K562 (cell line): ENCODE measurements around the gene ARL17B. TPM values are rescaled to one million over a fixed set of nuclear protein-coding genes. Genes with fewer than 3 reads are reported as not detected.
"Not testable (repeated sequence)": the region's sequence is repeated elsewhere in the genome, so short reads cannot be mapped to it uniquely, and the experiment has no call there.

ENCODE experiments used
- ATAC-seq: fragments of 200-7000 bp; cut with Tn5 transposase; 3 replicates; pipeline ENCODE4 v1.9.1; 2020; ENCODE audit warnings: moderate library complexity
- BruUV-seq: library from RNA; stranded (reverse); fragments of 400-500 nt; replicated peaks from 2 replicates; lab custom pipeline; 2021; lab: Mats Ljungman, UMichigan
- CTCF ChIA-PET: fragments of 300-600 bp; formaldehyde crosslinking; extraction: SDS; loops from one replicate; lab custom pipeline; 2021; ENCODE audit warnings: low intra/inter-chr PET ratio; lab: Yijun Ruan, JAX
- POLR2A ChIA-PET: fragments of 300-600, 350-650 bp; sonication (Branson Sonifier 250); formaldehyde crosslinking; extraction: SDS; loops from one replicate; lab custom pipeline; 2021; ENCODE audit warnings: antibody characterized with exemption, inconsistent platforms; lab: Yijun Ruan, JAX
- DNase-seq, 4 experiments: peaks; one replicate each; pipeline versions ENCODE4 v3.0.0 to v3.0.0-alpha.2; 2011 to 2018; ENCODE audit warnings: low spot score in 3 of 4, mixed read lengths in 3 of 4; ENCODE audit errors: extremely low read depth in 1 of 4
- FAIRE-seq: peaks from 2 replicates; lab custom pipeline; 2011; peaks lifted over from hg19 to GRCh38; lab: Jason Lieb, UNC
- H2AFZ ChIP-seq: 2 replicates; pipeline ENCODE4 v1.6.0; 2011; ENCODE audit warnings: low read depth, low read length, control low read depth, inconsistent platforms
- H3K27ac ChIP-seq: fragments of 200-600 bp; 3 replicates; pipeline ENCODE4 v1.8.0; 2011; ENCODE audit warnings: low read depth, mild to moderate bottlenecking, control low read depth, inconsistent platforms, low read length, moderate library complexity, mixed read lengths; ENCODE audit errors: extremely low read depth
- H3K27me3 ChIP-seq, 2 experiments: fragments of 300-600 bp in 1 of 2; 2 replicates in 1 of 2; 3 replicates in 1 of 2; pipeline versions ENCODE4 v1.6.0 to v1.8.0; 2011; ENCODE audit warnings: inconsistent platforms in 2 of 2, low read length in 2 of 2, mild to moderate bottlenecking in 1 of 2, mixed read lengths in 1 of 2, moderate library complexity in 1 of 2; ENCODE audit not compliant: control insufficient read depth in 2 of 2, insufficient read depth in 2 of 2
- H3K36me3 ChIP-seq: fragments of 300-600 bp; 3 replicates; pipeline ENCODE4 v1.8.0; 2011; ENCODE audit warnings: mild to moderate bottlenecking, low read length, inconsistent platforms; ENCODE audit not compliant: control insufficient read depth, insufficient read depth
- H3K4me1 ChIP-seq, 2 experiments: fragments of 200-600 bp in 1 of 2; replicated peaks in 1 of 2; 2 replicates in 1 of 2; 3 replicates in 1 of 2; pipeline versions ENCODE4 v1.5.1 to v1.8.0; 2011; ENCODE audit warnings: inconsistent platforms in 2 of 2, low read length in 2 of 2, mild to moderate bottlenecking in 1 of 2, mixed read lengths in 1 of 2, moderate library complexity in 1 of 2; ENCODE audit not compliant: control insufficient read depth in 2 of 2, insufficient read depth in 2 of 2
- H3K4me2 ChIP-seq: 2 replicates; pipeline ENCODE4 v1.6.1; 2011; ENCODE audit warnings: low read length, control low read depth, inconsistent platforms, mixed read lengths; ENCODE audit not compliant: insufficient read depth
- H3K4me3 ChIP-seq: fragments of 200-600 bp; sonication (generic), shearing (Covaris generic); 2 replicates; pipeline ENCODE4 v1.5.1; 2016; ENCODE audit warnings: control low read depth, inconsistent platforms
- H3K79me2 ChIP-seq: fragments of 200-600 bp; 3 replicates; pipeline ENCODE4 v1.8.0; 2011; ENCODE audit warnings: low read length, inconsistent platforms; ENCODE audit not compliant: control insufficient read depth, insufficient read depth
- H3K9ac ChIP-seq, 2 experiments: 2 replicates each; pipeline versions ENCODE4 v1.6.0 to v1.6.1; 2011; ENCODE audit warnings: low read depth in 2 of 2, low read length in 2 of 2, control low read depth in 1 of 2, inconsistent platforms in 1 of 2, mild to moderate bottlenecking in 1 of 2, mixed read lengths in 1 of 2; ENCODE audit not compliant: insufficient read depth in 1 of 2
- H3K9me1 ChIP-seq: one replicate; pipeline ENCODE4 v1.6.0; 2011; ENCODE audit warnings: inconsistent platforms, mild to moderate bottlenecking, low read length, moderate library complexity; ENCODE audit not compliant: control insufficient read depth, insufficient read depth
- H3K9me3 ChIP-seq: replicated peaks from 2 replicates; pipeline ENCODE4 v1.5.1; 2011; ENCODE audit warnings: low read depth, low read length, inconsistent platforms; ENCODE audit not compliant: control insufficient read depth, insufficient read depth
- H4K20me1 ChIP-seq: replicated peaks from 2 replicates; pipeline ENCODE4 v1.6.1; 2011; ENCODE audit warnings: low read length, inconsistent platforms, mixed read lengths; ENCODE audit not compliant: control insufficient read depth, insufficient read depth
- L3MBTL2 ChIP-seq: fragments of 450-650 bp; IDR thresholded peaks from 2 replicates; pipeline ENCODE4 v1.6.1; 2016; ENCODE audit warnings: mild to moderate bottlenecking, moderate library complexity
- MAX ChIP-seq: sonication (generic); formaldehyde crosslinking; IDR thresholded peaks from 2 replicates; pipeline ENCODE4 v1.9.0; 2022; ENCODE audit warnings: mild to moderate bottlenecking, missing genetic modification reagents
- NR2C2 ChIP-seq, 2 experiments: fragments of 200-800 bp in 1 of 2; sonication (Bioruptor generic) in 1 of 2; sonication (generic) in 1 of 2; formaldehyde crosslinking in 1 of 2; IDR thresholded peaks; 2 replicates each; pipeline versions ENCODE4 v1.6.1 to v1.8.0; 2016 to 2022; ENCODE audit warnings: mild to moderate bottlenecking in 1 of 2, missing compliant biosample characterization in 1 of 2, missing genetic modification characterization in 1 of 2, missing genetic modification reagents in 1 of 2
- WGBS: fragments of 100-300 bp; shearing (Covaris generic); methylation state at CpG from one replicate; pipeline ENCODE4 v1.1.6; 2016; ENCODE audit warnings: low coverage, mixed read lengths; ENCODE audit not compliant: insufficient coverage; ENCODE audit errors: missing lambda C conversion rate; 5-methylcytosine and 5-hydroxymethylcytosine counted together
- in situ Hi-C: fragments of 300-500 bp; cut with MboI; formaldehyde crosslinking; loops from 4 replicates; pipeline ENCODE4 v1.15.0; 2018; ENCODE audit warnings: inconsistent platforms, mixed read lengths
- intact Hi-C: fragments of 100-400 bp; cut with micrococcal nuclease; formaldehyde crosslinking; loops from 2 replicates; pipeline ENCODE4 v1.14.2; 2022
- polyA plus RNA-seq, 8 experiments: library from polyadenylated mRNA; depleted of rRNA in 4 of 8; stranded (reverse) in 5 of 8; unstranded in 3 of 8; fragments of >200 nt; fragmentation: Nextera tagmentation in 2 of 8; fragmentation: Illumina TruSeq in 1 of 8; extraction: Ambion mirVana in 2 of 8; extraction: Trizol in 1 of 8; gene quantifications; 2 replicates each; pipeline versions ENCODE4 v1.2.1 to v1.2.3, GENCODE V29; 2011 to 2014; ENCODE audit warnings: inconsistent platforms in 1 of 8, missing spikeins in 1 of 8
- total RNA-seq, 7 experiments: library from RNA; depleted of rRNA in 6 of 7; stranded (reverse); fragments of >200 nt in 6 of 7; fragmentation: Illumina TruSeq in 2 of 7; extraction: Trizol in 2 of 7; gene quantifications; 2 replicates each; pipeline versions ENCODE4 v1.2.1 to v1.2.3, GENCODE V29; 2011 to 2021; ENCODE audit warnings: low replicate concordance in 1 of 7
- TF ChIP-seq, protein P1 (sequence below): fragments of 450-650 bp; IDR thresholded peaks from 2 replicates; pipeline ENCODE4 v1.6.1; 2016; ENCODE audit warnings: mild to moderate bottlenecking, moderate library complexity
- TF ChIP-seq, protein P2 (sequence below), 2 experiments: IDR thresholded peaks; 2 replicates each; pipeline ENCODE4 v1.6.1; 2011; ENCODE audit warnings: borderline replicate concordance in 1 of 2, control low read depth in 1 of 2, low read depth in 1 of 2, low read length in 1 of 2, mild to moderate bottlenecking in 1 of 2, mixed read lengths in 1 of 2, moderate library complexity in 1 of 2; ENCODE audit not compliant: insufficient read depth in 1 of 2, insufficient read length in 1 of 2, poor library complexity in 1 of 2, severe bottlenecking in 1 of 2; ENCODE audit errors: extremely low read depth in 1 of 2

ARL17B gene
- total and polyA plus RNA-seq, 9 of the 15 experiments (the other 6 are each of a cell fraction or from before 2014, with no cell fraction given): 4.0 to 24.2 (median 8.4) TPM

- H3K4me2 ChIP-seq; CTCF ChIA-PET; H3K36me3 ChIP-seq; H4K20me1 ChIP-seq; FAIRE-seq; H3K4me1 ChIP-seq; intact Hi-C loops; H3K4me3 ChIP-seq; H3K9me3 ChIP-seq; H3K9me1 ChIP-seq; H3K9ac ChIP-seq; POLR2A ChIA-PET; DNase-seq; H3K27ac ChIP-seq; H3K79me2 ChIP-seq; H3K27me3 ChIP-seq; BruUV-seq; TF ChIP-seq NR2C2 (CRISPR knock-in tag; IDR thresholded peaks at IDR 0.05): not testable (repeated sequence)
- H2AFZ ChIP-seq: peak overlapping the region; percentile 81
- 0 out of 2 replicates have a peak, but pooled peaks have one; percentile 22 for TF ChIP-seq L3MBTL2
- TF ChIP-seq MAX (CRISPR knock-in tag): peak; percentile 52; the same call in 1 of the 2 replicates
- TF ChIP-seq, protein P1, sequence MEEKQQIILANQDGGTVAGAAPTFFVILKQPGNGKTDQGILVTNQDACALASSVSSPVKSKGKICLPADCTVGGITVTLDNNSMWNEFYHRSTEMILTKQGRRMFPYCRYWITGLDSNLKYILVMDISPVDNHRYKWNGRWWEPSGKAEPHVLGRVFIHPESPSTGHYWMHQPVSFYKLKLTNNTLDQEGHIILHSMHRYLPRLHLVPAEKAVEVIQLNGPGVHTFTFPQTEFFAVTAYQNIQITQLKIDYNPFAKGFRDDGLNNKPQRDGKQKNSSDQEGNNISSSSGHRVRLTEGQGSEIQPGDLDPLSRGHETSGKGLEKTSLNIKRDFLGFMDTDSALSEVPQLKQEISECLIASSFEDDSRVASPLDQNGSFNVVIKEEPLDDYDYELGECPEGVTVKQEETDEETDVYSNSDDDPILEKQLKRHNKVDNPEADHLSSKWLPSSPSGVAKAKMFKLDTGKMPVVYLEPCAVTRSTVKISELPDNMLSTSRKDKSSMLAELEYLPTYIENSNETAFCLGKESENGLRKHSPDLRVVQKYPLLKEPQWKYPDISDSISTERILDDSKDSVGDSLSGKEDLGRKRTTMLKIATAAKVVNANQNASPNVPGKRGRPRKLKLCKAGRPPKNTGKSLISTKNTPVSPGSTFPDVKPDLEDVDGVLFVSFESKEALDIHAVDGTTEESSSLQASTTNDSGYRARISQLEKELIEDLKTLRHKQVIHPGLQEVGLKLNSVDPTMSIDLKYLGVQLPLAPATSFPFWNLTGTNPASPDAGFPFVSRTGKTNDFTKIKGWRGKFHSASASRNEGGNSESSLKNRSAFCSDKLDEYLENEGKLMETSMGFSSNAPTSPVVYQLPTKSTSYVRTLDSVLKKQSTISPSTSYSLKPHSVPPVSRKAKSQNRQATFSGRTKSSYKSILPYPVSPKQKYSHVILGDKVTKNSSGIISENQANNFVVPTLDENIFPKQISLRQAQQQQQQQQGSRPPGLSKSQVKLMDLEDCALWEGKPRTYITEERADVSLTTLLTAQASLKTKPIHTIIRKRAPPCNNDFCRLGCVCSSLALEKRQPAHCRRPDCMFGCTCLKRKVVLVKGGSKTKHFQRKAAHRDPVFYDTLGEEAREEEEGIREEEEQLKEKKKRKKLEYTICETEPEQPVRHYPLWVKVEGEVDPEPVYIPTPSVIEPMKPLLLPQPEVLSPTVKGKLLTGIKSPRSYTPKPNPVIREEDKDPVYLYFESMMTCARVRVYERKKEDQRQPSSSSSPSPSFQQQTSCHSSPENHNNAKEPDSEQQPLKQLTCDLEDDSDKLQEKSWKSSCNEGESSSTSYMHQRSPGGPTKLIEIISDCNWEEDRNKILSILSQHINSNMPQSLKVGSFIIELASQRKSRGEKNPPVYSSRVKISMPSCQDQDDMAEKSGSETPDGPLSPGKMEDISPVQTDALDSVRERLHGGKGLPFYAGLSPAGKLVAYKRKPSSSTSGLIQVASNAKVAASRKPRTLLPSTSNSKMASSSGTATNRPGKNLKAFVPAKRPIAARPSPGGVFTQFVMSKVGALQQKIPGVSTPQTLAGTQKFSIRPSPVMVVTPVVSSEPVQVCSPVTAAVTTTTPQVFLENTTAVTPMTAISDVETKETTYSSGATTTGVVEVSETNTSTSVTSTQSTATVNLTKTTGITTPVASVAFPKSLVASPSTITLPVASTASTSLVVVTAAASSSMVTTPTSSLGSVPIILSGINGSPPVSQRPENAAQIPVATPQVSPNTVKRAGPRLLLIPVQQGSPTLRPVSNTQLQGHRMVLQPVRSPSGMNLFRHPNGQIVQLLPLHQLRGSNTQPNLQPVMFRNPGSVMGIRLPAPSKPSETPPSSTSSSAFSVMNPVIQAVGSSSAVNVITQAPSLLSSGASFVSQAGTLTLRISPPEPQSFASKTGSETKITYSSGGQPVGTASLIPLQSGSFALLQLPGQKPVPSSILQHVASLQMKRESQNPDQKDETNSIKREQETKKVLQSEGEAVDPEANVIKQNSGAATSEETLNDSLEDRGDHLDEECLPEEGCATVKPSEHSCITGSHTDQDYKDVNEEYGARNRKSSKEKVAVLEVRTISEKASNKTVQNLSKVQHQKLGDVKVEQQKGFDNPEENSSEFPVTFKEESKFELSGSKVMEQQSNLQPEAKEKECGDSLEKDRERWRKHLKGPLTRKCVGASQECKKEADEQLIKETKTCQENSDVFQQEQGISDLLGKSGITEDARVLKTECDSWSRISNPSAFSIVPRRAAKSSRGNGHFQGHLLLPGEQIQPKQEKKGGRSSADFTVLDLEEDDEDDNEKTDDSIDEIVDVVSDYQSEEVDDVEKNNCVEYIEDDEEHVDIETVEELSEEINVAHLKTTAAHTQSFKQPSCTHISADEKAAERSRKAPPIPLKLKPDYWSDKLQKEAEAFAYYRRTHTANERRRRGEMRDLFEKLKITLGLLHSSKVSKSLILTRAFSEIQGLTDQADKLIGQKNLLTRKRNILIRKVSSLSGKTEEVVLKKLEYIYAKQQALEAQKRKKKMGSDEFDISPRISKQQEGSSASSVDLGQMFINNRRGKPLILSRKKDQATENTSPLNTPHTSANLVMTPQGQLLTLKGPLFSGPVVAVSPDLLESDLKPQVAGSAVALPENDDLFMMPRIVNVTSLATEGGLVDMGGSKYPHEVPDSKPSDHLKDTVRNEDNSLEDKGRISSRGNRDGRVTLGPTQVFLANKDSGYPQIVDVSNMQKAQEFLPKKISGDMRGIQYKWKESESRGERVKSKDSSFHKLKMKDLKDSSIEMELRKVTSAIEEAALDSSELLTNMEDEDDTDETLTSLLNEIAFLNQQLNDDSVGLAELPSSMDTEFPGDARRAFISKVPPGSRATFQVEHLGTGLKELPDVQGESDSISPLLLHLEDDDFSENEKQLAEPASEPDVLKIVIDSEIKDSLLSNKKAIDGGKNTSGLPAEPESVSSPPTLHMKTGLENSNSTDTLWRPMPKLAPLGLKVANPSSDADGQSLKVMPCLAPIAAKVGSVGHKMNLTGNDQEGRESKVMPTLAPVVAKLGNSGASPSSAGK: peak; percentile 39
- TF ChIP-seq, protein P2, sequence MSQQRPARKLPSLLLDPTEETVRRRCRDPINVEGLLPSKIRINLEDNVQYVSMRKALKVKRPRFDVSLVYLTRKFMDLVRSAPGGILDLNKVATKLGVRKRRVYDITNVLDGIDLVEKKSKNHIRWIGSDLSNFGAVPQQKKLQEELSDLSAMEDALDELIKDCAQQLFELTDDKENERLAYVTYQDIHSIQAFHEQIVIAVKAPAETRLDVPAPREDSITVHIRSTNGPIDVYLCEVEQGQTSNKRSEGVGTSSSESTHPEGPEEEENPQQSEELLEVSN (IDR thresholded peaks at IDR 0.05; ENCODE audit: borderline replicate concordance in 1 of 2, extremely low read depth in 1 of 2, insufficient read depth in 1 of 2, insufficient read length in 1 of 2, low read depth in 1 of 2, low read length in 1 of 2, poor library complexity in 1 of 2, severe bottlenecking in 1 of 2): peak in 1 of 2 experiments; percentile 49
- TF ChIP-seq NR2C2 (tag; IDR thresholded peaks at IDR 0.05): peak; percentile 32; the same call in 1 of the 2 replicates
- in situ Hi-C loops: loop anchor here (5.0 kb wide), 1 partner anchor 642 kb away; no protein-coding TSS in a partner anchor
- peak; percentile 78 for ATAC-seq
- WGBS: 49% methylated on average over 11 of the region's 27 CpGs
Measured at GRCh38 chr17:46244339-46244913, 117.1 kb downstream of the ARL17B start.
